Activated B cell treated with CpG ODN at 0.5 μM for 24 hours (primary cell): ENCODE measurements around the gene ZNF638. TPM values are rescaled to one million over a fixed set of nuclear protein-coding genes. Genes with fewer than 3 reads are reported as not detected.

Experiments used
- ATAC-seq: fragments of 200-7000 bp; cut with Tn5 transposase; one replicate; pipeline ENCODE4 v1.10.0; 2021; ENCODE audit warnings: low read depth, mild to moderate bottlenecking, moderate library complexity
- CTCF ChIA-PET: fragments of 350-600 bp; sonication (Branson Sonifier 250); formaldehyde crosslinking; loops from one replicate; lab custom pipeline; 2021; ENCODE audit warnings: antibody characterized with exemption; lab: Charles Lee
- POLR2A ChIA-PET: fragments of 350-600 bp; sonication (Branson Sonifier 250); formaldehyde crosslinking; loops from one replicate; lab custom pipeline; 2021; ENCODE audit warnings: antibody characterized with exemption; lab: Charles Lee
- DNase-seq: peaks from one replicate; pipeline ENCODE4 v3.0.0; 2022
- H3K27ac Mint-ChIP-seq: one replicate; pipeline ENCODE4 v1.8.0; 2020; ENCODE audit warnings: mixed read lengths
- H3K27me3 Mint-ChIP-seq: one replicate; pipeline ENCODE4 v1.8.0; 2021; ENCODE audit warnings: mixed read lengths
- H3K36me3 Mint-ChIP-seq: one replicate; pipeline ENCODE4 v1.8.0; 2021; ENCODE audit warnings: low read depth, mixed read lengths
- H3K4me1 Mint-ChIP-seq: one replicate; pipeline ENCODE4 v1.8.0; 2021; ENCODE audit warnings: mixed read lengths
- H3K4me3 Mint-ChIP-seq: one replicate; pipeline ENCODE4 v1.8.0; 2020; ENCODE audit warnings: mild to moderate bottlenecking, mixed read lengths
- H3K9me3 Mint-ChIP-seq: one replicate; pipeline ENCODE4 v1.8.0; 2020; ENCODE audit warnings: mixed read lengths
- intact Hi-C: fragments of 100-400 bp; cut with micrococcal nuclease; formaldehyde crosslinking; loops from one replicate; pipeline ENCODE4 v1.15.1; 2024
- total RNA-seq: library from RNA; stranded (reverse); gene quantifications from 2 replicates; pipeline ENCODE4 v1.2.3, GENCODE V29; 2022
- TF ChIP-seq, protein P1 (sequence below): fragments of 200-600 bp; IDR thresholded peaks from one replicate; pipeline ENCODE4 v1.8.0; 2022; ENCODE audit warnings: antibody characterized with exemption, mild to moderate bottlenecking

Gene ZNF638
- total RNA-seq, 1 donor from 2014 or later: 152 TPM

GRCh38 chr2:71469403-71470398 is 138.1 kb downstream of the ZNF638 start:
- TF ChIP-seq, protein P1, sequence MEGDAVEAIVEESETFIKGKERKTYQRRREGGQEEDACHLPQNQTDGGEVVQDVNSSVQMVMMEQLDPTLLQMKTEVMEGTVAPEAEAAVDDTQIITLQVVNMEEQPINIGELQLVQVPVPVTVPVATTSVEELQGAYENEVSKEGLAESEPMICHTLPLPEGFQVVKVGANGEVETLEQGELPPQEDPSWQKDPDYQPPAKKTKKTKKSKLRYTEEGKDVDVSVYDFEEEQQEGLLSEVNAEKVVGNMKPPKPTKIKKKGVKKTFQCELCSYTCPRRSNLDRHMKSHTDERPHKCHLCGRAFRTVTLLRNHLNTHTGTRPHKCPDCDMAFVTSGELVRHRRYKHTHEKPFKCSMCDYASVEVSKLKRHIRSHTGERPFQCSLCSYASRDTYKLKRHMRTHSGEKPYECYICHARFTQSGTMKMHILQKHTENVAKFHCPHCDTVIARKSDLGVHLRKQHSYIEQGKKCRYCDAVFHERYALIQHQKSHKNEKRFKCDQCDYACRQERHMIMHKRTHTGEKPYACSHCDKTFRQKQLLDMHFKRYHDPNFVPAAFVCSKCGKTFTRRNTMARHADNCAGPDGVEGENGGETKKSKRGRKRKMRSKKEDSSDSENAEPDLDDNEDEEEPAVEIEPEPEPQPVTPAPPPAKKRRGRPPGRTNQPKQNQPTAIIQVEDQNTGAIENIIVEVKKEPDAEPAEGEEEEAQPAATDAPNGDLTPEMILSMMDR: no peak
- ChIA-PET CTCF (no interaction called here), POLR2A (no interaction called here)
- intact Hi-C loops: no loop called here
- H3K4me3 Mint-ChIP-seq: no peak overlapping the region
- H3K9me3 Mint-ChIP-seq: no peaks in the 10 kb centered on the region
- H3K36me3 Mint-ChIP-seq: no peaks in the 10 kb centered on the region
- H3K27me3 Mint-ChIP-seq: peaks cover 27% of the 10 kb centered on the region
- ATAC-seq (no peak), DNase-seq (no peak)
- H3K4me1 Mint-ChIP-seq: peaks cover 9% of the 10 kb centered on the region
- no peak overlapping the region for H3K27ac Mint-ChIP-seq

DNA sequence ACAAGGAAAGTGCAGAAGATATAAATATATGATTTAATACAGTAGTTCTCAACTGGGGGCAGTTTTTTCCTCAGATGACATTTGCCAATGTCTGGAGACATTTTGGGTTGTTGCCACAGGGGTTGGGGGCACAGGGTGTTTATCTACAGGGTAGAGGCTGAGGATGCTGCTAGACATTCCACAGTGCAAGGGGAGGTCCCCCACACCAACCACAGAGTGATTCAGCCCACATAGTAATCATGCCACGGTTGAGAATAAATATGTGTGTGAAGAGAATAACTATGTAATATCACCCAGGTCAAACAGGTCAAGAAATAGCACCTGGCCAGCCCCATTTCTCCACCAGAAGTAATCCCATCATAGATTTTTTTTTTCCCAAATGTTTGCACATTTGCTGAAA is 139.7 kb downstream of the ZNF638 start:
- CTCF ChIA-PET: no interaction called here
- H3K4me1 Mint-ChIP-seq: peaks cover 9% of the 10 kb centered on the region
- DNase-seq (no peak), ATAC-seq (no peak)
- H3K27me3 Mint-ChIP-seq: peaks cover 27% of the 10 kb centered on the region
- TF ChIP-seq, protein P1: no peak
- no peaks in the 10 kb centered on the region for H3K9me3 Mint-ChIP-seq
- H3K36me3 Mint-ChIP-seq: no peaks in the 10 kb centered on the region
- POLR2A ChIA-PET: no interaction called here
- intact Hi-C loops: no loop called here
- H3K27ac Mint-ChIP-seq: no peak overlapping the region
- H3K4me3 Mint-ChIP-seq: no peak overlapping the region

GRCh38 chr2:71472019-71472418 is 140.4 kb downstream of the ZNF638 start:
- TF ChIP-seq, protein P1: no peak
- Mint-ChIP-seq H3K36me3 (no peaks in the 10 kb centered on the region), H3K27me3 (peaks cover 25% of the 10 kb centered on the region), H3K4me3 (no peak overlapping the region), H3K4me1 (peaks cover 5% of the 10 kb centered on the region), H3K9me3 (no peaks in the 10 kb centered on the region), H3K27ac (no peak overlapping the region)
- ATAC-seq (no peak), DNase-seq (no peak)
- ChIA-PET POLR2A (no interaction called here), CTCF (no interaction called here)
- intact Hi-C loops: no loop called here

DNA sequence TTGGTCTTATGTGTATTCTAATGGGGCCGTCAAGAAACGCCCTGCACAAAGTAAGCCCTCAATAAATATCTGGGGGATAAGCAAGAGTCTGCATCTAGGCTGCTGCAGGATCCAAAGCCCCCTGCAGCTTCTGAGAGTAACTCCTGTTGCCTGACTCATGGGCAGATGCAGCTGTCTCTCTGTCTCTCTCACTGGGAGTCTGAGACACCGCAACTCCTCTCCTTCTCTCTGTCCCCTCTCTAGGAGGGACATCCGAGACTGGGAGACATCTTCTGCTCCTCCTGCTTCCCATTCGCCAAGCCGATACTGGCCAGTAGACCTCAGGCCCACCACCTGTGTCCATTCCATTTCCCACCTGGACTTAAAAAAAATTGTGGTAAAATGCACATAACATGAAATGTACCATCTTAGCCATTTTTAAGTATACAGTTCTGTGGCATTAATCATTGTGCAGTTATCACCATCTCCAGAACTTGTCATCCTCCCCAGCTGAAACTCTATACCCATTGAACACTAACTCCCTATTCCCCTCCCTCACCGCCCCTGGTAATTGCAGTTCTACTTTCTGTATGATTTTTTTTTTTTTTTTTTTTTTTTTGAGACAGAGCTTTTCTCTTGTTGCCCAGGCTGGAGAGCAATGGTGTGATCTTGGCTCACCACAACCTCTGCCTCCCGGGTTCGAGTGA is 141.9 kb downstream of the ZNF638 start:
- Mint-ChIP-seq H3K27ac (no peak overlapping the region), H3K36me3 (no peaks in the 10 kb centered on the region), H3K9me3 (no peaks in the 10 kb centered on the region), H3K27me3 (peaks cover 16% of the 10 kb centered on the region), H3K4me3 (no peak overlapping the region), H3K4me1 (no peaks in the 10 kb centered on the region)
- DNase-seq (no peak), ATAC-seq (no peak)
- TF ChIP-seq, protein P1: no peak
- intact Hi-C loops: no loop called here
- ChIA-PET CTCF (no interaction called here), POLR2A (no interaction called here)

DNA sequence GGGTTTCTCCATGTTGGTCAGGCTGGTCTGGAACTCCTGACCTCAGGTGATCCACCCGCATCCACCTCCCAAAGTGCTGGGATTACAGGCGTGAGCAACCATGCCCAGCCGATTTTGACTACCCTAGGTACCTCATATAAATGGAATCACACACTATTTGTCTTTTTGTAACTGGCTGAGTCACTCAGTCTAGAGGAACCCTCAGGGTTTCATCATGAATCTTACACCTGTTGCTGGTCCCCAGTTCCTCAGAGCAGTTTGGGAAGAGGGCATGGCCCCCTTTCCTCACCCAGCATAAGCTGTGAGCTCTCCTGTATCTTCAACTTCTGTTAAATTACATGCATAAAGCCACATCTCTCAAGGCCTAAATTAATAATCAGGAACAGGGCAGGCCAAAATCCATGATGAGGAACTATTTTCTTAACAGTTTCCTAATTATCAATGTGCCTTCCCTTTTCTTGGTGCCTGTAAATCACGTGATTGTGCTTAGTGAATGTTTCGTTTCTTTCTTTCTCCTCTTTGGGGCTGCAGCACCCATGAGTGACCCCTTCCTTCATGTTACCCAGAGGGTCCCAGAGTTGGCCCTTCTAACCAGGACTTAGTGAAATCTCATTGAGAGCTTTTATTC is 142.6 kb downstream of the ZNF638 start:
- ATAC-seq (no peak), DNase-seq (no peak)
- CTCF ChIA-PET: no interaction called here

More for the DNA sequence above, 142.6 kb downstream of the ZNF638 start:
- H3K4me3 Mint-ChIP-seq: no peak overlapping the region
- H3K27me3 Mint-ChIP-seq: peaks cover 10% of the 10 kb centered on the region
- intact Hi-C loops: no loop called here
- no peaks in the 10 kb centered on the region for H3K9me3 Mint-ChIP-seq
- POLR2A ChIA-PET: no interaction called here
- no peaks in the 10 kb centered on the region for H3K4me1 Mint-ChIP-seq
- no peaks in the 10 kb centered on the region for H3K36me3 Mint-ChIP-seq
- no peak overlapping the region for H3K27ac Mint-ChIP-seq
- TF ChIP-seq, protein P1: no peak
